ENCODE measurements around the gene KDF1.
A peak's percentile ranks its signal among the peaks of the same experiment; 100 is the strongest.

KDF1 gene

GRCh38 chr1:26915204-26915842 lies 44.9 kb downstream of the KDF1 start:
- no peak for DNase-seq (ENCODE audit: low read depth in 3 of 3)

- DNase-seq (ENCODE audit: low read depth in 3 of 3): no peak
These were observed 46.3 kb downstream of the KDF1 start, which contains the start of gene NR0B2 for GRCh38 chr1:26913754-26914619. NR0B2 (minus strand) TSS chr1:26913975; CDS start chr1:26913940, 35 bp downstream.

- no peak for DNase-seq (ENCODE audit: low read depth in 3 of 3)
These were observed 46.9 kb downstream of the KDF1 start for GRCh38 chr1:26913389-26913753.

- no peak for DNase-seq (ENCODE audit: low read depth in 3 of 3)
These were observed 48.1 kb downstream of the KDF1 start for GRCh38 chr1:26912147-26912490.

- DNase-seq (ENCODE audit: low read depth in 3 of 3): no peak
These were observed 48.7 kb downstream of the KDF1 start for GRCh38 chr1:26911399-26912146.

GRCh38 chr1:26910343-26911160 lies 49.7 kb downstream of the KDF1 start:
- DNase-seq (ENCODE audit: low read depth in 3 of 3): no peak

- no peak for DNase-seq (ENCODE audit: low read depth in 3 of 3)
These were observed 50.3 kb downstream of the KDF1 start for GRCh38 chr1:26909951-26910342.

GRCh38 chr1:26907071-26907917 lies 53.0 kb downstream of the KDF1 start:
- no peak for DNase-seq (ENCODE audit: low read depth in 3 of 3)

- DNase-seq (ENCODE audit: low read depth in 3 of 3): no peak
These were observed 59.3 kb downstream of the KDF1 start for GRCh38 chr1:26900815-26901511.

- peak; percentile 76 to 84 (median 84) for DNase-seq (ENCODE audit: low read depth in 3 of 3)
These were observed 60.1 kb downstream of the KDF1 start, which contains the start of gene GPATCH3 for GRCh38 chr1:26900001-26900814. GPATCH3 (minus strand) TSS chr1:26900467; CDS start chr1:26900442, 25 bp downstream.

Data from stimulated activated CD4-positive, alpha-beta T cell treated with anti-CD3 and anti-CD28 coated beads, TNF-alpha, amount 100 ng/mL, for 48 hours (primary cell).